ENCODE measurements around the gene MAP4.

- no peak for TF ChIP-seq EZH2phosphoT487 (IDR thresholded peaks at IDR 0.05; ENCODE audit: insufficient read depth, low read depth)
- no peak for TF ChIP-seq EZH2 (IDR thresholded peaks at IDR 0.05; ENCODE audit: insufficient read depth, poor library complexity, severe bottlenecking)
These were observed 105.3 kb downstream of the MAP4 start for GRCh38 chr3:47910777-47911440.

Data from GM23248 (cell line).